Fibroblast of pulmonary artery (primary cell): ENCODE results near the gene GNS.

Source experiments
- DNase-seq: peaks from one replicate; pipeline ENCODE4 v3.0.0-alpha.2; 2010; ENCODE audit warnings: low read depth
- H3K4me3 ChIP-seq: replicated peaks from 2 replicates; pipeline ENCODE4 v1.5.1; 2011; ENCODE audit warnings: low read depth, mild to moderate bottlenecking, control low read depth, low read length, moderate library complexity
- TF ChIP-seq, protein P1 (sequence below): IDR thresholded peaks from 2 replicates; pipeline ENCODE4 v1.5.1; 2011; ENCODE audit warnings: mild to moderate bottlenecking, control low read depth, low read length, inconsistent platforms; ENCODE audit errors: missing control alignments

GNS gene

DNA sequence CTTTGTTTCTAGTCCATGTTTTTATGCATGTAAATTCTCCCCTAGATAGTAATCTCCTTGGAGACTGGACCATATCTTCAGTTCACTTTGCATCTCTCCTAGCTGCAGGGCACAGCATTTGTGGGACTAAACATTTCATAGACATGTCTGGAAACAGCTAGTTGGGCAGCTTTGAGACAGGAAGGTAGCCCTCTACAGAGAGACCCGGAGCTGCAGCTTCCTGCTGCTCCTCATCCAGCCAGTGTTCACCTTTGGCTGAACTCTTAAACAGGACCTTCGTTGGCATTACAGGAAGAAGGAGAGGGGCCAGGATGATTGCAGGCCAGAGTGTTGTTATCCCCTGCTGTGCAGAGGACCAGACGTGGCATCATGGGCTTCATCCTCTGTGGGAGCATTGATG is 52.9 kb downstream of the GNS start:
- TF ChIP-seq, protein P1, sequence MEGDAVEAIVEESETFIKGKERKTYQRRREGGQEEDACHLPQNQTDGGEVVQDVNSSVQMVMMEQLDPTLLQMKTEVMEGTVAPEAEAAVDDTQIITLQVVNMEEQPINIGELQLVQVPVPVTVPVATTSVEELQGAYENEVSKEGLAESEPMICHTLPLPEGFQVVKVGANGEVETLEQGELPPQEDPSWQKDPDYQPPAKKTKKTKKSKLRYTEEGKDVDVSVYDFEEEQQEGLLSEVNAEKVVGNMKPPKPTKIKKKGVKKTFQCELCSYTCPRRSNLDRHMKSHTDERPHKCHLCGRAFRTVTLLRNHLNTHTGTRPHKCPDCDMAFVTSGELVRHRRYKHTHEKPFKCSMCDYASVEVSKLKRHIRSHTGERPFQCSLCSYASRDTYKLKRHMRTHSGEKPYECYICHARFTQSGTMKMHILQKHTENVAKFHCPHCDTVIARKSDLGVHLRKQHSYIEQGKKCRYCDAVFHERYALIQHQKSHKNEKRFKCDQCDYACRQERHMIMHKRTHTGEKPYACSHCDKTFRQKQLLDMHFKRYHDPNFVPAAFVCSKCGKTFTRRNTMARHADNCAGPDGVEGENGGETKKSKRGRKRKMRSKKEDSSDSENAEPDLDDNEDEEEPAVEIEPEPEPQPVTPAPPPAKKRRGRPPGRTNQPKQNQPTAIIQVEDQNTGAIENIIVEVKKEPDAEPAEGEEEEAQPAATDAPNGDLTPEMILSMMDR = no peak
- no peak overlapping the region for H3K4me3 ChIP-seq
- no peak for DNase-seq

DNA sequence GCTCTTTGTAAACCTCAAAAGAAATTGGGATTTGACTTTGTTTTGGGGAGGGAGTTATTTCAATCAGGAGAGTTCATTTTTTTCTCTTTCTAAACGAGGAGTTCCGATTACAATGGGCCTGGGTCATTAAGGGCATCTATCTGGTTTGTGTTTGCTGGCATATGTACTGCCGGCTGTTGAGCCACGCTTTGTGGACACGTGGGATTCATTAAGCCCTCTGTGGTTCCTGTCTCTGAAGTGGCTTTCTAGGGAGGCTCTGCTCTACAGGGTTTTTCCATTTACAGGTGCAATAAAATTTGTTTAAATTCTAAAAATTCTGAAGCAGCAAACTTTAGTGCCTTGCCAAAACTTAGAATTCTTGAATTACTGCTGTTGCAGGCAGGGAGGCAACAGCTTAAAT is 57.9 kb downstream of the GNS start:
- no peak overlapping the region for H3K4me3 ChIP-seq
- no peak for DNase-seq
- TF ChIP-seq, protein P1 = no peak

DNA sequence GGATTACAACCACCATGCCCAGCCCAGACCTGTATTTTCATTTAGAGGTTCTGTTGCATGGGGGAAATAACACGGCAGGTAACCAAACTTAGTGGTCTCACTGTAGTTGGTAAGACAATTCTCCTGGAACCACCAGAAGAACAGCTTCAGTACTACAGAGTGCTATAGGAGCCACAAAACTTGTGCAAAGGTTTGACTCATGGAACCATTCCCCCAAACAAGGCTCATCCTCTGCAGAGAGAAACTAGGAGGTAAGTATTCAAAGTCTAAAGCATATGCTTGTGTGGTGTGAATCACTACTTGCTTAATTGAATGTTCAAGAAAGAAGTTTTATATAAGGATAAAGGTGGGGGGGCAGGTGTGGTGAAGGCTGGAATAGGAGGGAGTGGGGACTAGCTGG is 58.7 kb downstream of the GNS start:
- no peak overlapping the region for H3K4me3 ChIP-seq
- TF ChIP-seq, protein P1 = no peak
- DNase-seq = no peak

DNA sequence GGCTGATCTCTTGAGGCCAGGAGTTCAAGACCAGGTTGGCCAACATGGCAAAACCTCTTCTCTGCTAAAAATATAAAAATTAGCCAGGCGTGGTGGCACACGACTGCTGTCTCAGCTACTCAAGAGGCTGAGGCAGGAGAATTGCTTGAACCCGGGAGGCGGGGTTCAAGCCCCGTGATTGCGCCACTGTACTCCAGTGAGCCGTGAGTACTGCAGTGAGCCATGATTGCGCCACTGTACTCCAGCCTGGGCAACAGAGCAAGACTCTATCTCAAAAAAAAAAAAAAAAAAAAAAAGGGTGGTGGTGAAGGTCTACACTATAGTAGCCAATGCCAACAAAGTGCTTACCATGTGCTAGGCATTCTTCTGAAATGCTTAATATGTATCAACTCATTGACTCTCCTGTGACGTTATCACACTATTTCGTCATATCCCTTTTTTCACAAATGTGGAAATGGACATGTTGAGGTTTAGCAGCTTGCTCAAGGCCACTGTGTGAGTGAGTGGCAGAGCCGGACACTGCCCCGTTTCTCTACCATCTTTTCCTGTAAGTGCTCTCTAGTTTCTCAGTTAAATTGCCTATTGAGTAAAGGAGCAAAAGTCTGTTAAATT is 59.6 kb downstream of the GNS start:
- TF ChIP-seq, protein P1 = no peak
- H3K4me3 ChIP-seq = no peak overlapping the region
- DNase-seq = peak; percentile 31

DNA sequence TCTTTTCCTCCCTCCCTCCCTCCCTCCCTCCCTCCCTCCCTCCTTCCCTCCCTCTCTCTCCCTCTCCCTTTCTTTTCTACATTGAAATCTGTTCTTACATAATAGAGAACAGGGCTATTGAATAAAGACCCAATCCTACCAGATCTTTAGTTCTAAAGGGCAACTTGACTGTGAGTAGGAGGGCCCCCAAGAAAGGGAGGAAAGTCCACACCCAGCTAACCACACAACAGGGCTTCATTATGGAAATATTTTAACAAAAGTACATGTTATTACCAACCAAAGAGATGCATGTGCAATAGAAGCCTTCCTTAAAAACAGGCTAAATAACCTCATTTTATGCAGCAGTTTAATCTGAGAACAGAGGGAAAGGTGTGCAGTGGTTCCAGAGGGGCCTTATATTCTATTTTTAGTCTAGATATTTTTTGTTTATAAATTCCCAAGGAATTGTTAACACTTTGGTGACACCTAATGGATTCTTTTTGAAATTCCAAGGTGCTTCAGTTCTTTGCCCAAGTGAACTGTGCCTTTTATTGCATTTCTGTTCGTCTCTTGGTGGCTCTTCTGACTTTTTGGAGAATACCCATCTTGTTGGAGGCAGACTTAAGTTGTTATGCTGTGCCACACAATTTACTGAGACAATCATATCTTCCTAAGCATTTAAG is 63.0 kb downstream of the GNS start:
- peak; percentile 66 for DNase-seq
- TF ChIP-seq, protein P1 = peak; percentile 37
- H3K4me3 ChIP-seq = no peak overlapping the region

DNA sequence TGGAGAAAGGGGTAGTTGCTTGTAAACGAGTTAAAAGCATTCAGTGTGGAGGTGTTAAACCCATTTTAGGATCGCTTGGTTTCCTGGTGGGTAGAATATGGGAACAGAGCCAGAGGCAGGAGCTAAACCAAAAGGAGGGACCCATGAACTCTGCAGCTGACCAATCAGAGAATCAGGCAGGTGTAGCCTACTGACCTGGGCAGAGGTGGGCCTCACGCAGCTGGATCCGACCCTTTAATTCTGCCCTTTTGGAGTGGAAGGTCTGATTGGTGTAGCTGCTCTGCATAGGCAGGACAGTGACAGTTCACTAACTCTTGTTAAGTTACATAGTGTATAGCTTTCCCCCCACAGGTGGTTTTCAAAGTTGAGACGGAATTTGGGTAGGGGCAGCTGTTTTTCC is 63.7 kb downstream of the GNS start:
- DNase-seq = no peak
- no peak overlapping the region for H3K4me3 ChIP-seq
- TF ChIP-seq, protein P1 = no peak
